Activated naive CD8-positive, alpha-beta T cell treated with anti-CD3 and anti-CD28 coated beads, Interleukin-2, amount 50 U/mL, for 24 hours (primary cell): ENCODE results near the gene MRPL21.
A peak's percentile ranks its signal among the peaks of the same experiment; 100 is the strongest.
"Not testable (repeated sequence)": the region's sequence is repeated elsewhere in the genome, so short reads cannot be mapped to it uniquely, and the experiment has no call there.

Experiments used
- ATAC-seq: fragments of 150-1000 bp; cut with Tn5 transposase; one replicate; pipeline ENCODE4 v1.10.0; 2021
- DNase-seq: peaks from one replicate; pipeline ENCODE4 v3.0.0; 2021
- H3K27ac Mint-ChIP-seq: one replicate; pipeline ENCODE4 v1.8.0; 2021; ENCODE audit warnings: mild to moderate bottlenecking, mixed read lengths
- H3K27me3 Mint-ChIP-seq: one replicate; pipeline ENCODE4 v1.8.0; 2021; ENCODE audit warnings: mixed read lengths
- H3K36me3 Mint-ChIP-seq: one replicate; pipeline ENCODE4 v1.8.0; 2021; ENCODE audit warnings: low read depth, mixed read lengths
- H3K4me1 Mint-ChIP-seq: one replicate; pipeline ENCODE4 v1.8.0; 2021; ENCODE audit warnings: mixed read lengths
- H3K4me3 Mint-ChIP-seq: one replicate; pipeline ENCODE4 v1.8.0; 2021; ENCODE audit warnings: mild to moderate bottlenecking, moderate library complexity, mixed read lengths
- H3K9me3 Mint-ChIP-seq: one replicate; pipeline ENCODE4 v1.8.0; 2021; ENCODE audit warnings: mixed read lengths

Gene MRPL21

GRCh38 chr11:68905421-68906360 lies 2.1 kb upstream of the MRPL21 start:
- peaks cover 35% of the 10 kb centered on the region for H3K4me1 Mint-ChIP-seq
- peaks cover 37% of the 10 kb centered on the region for H3K36me3 Mint-ChIP-seq
- H3K4me3 Mint-ChIP-seq = peak overlapping the region; percentile 94
- H3K27me3 Mint-ChIP-seq = no peaks in the 10 kb centered on the region
- H3K9me3 Mint-ChIP-seq = no peaks in the 10 kb centered on the region
- no peak for ATAC-seq
- DNase-seq = no peak
- H3K27ac Mint-ChIP-seq = no peak overlapping the region

GRCh38 chr11:68904248-68904847 lies 716 bp upstream of the MRPL21 start:
- H3K4me1 Mint-ChIP-seq = peaks cover 35% of the 10 kb centered on the region
- H3K27ac Mint-ChIP-seq = peak overlapping the region; percentile 87
- peak; percentile 4 for ATAC-seq
- H3K9me3 Mint-ChIP-seq = no peaks in the 10 kb centered on the region
- peaks cover 30% of the 10 kb centered on the region for H3K36me3 Mint-ChIP-seq
- peak overlapping the region; percentile 94 for H3K4me3 Mint-ChIP-seq
- H3K27me3 Mint-ChIP-seq = no peaks in the 10 kb centered on the region
- DNase-seq = peak; percentile 26

- Mint-ChIP-seq H3K27me3 (no peaks in the 10 kb centered on the region), H3K36me3 (peaks cover 26% of the 10 kb centered on the region), H3K9me3 (no peaks in the 10 kb centered on the region), H3K4me1 (peaks cover 35% of the 10 kb centered on the region), H3K4me3 (no peak overlapping the region), H3K27ac (no peak overlapping the region)
- ATAC-seq (no peak), DNase-seq (no peak)
Observed at GRCh38 chr11:68900835-68901381, 2.7 kb downstream of the MRPL21 start.

- Mint-ChIP-seq H3K36me3 (peaks cover 26% of the 10 kb centered on the region), H3K27ac (no peak overlapping the region), H3K4me1 (peaks cover 16% of the 10 kb centered on the region), H3K4me3 (no peak overlapping the region), H3K9me3 (no peaks in the 10 kb centered on the region), H3K27me3 (no peaks in the 10 kb centered on the region)
- no peak for ATAC-seq
- DNase-seq = no peak
Observed at GRCh38 chr11:68897441-68897840, 6.2 kb downstream of the MRPL21 start.

- H3K27ac Mint-ChIP-seq = no peak overlapping the region
- no peaks in the 10 kb centered on the region for H3K27me3 Mint-ChIP-seq
- no peaks in the 10 kb centered on the region for H3K9me3 Mint-ChIP-seq
- no peak for DNase-seq
- ATAC-seq = no peak
- H3K4me3 Mint-ChIP-seq = no peak overlapping the region
- H3K36me3 Mint-ChIP-seq = peaks cover 25% of the 10 kb centered on the region
- H3K4me1 Mint-ChIP-seq = peaks cover 6% of the 10 kb centered on the region
Observed at GRCh38 chr11:68896171-68896959, 7.3 kb downstream of the MRPL21 start.

GRCh38 chr11:68893282-68893681 lies 10.3 kb downstream of the MRPL21 start:
- Mint-ChIP-seq H3K27ac (no peak overlapping the region), H3K36me3 (peaks cover 34% of the 10 kb centered on the region), H3K4me3 (no peak overlapping the region), H3K9me3 (no peaks in the 10 kb centered on the region), H3K27me3 (no peaks in the 10 kb centered on the region), H3K4me1 (peaks cover 6% of the 10 kb centered on the region)
- no peak for DNase-seq
- no peak for ATAC-seq

- peaks cover 6% of the 10 kb centered on the region for H3K4me1 Mint-ChIP-seq
- peaks cover 28% of the 10 kb centered on the region for H3K36me3 Mint-ChIP-seq
- H3K27ac Mint-ChIP-seq = no peak overlapping the region
- no peak for ATAC-seq
- H3K4me3 Mint-ChIP-seq = no peak overlapping the region
- H3K9me3 Mint-ChIP-seq = no peaks in the 10 kb centered on the region
- no peak for DNase-seq
- H3K27me3 Mint-ChIP-seq = no peaks in the 10 kb centered on the region
Observed at GRCh38 chr11:68892576-68892975, 11.1 kb downstream of the MRPL21 start.

GRCh38 chr11:68891351-68891948 lies 12.2 kb downstream of the MRPL21 start:
- Mint-ChIP-seq H3K4me1 (peaks cover 6% of the 10 kb centered on the region), H3K4me3 (no peak overlapping the region), H3K27ac (no peak overlapping the region), H3K9me3 (no peaks in the 10 kb centered on the region), H3K27me3 (no peaks in the 10 kb centered on the region), H3K36me3 (peaks cover 25% of the 10 kb centered on the region)
- DNase-seq (no peak), ATAC-seq (no peak)

- H3K36me3 Mint-ChIP-seq = peaks cover 25% of the 10 kb centered on the region
- no peak for DNase-seq
- no peak overlapping the region for H3K27ac Mint-ChIP-seq
- H3K4me1 Mint-ChIP-seq = peaks cover 6% of the 10 kb centered on the region
- no peaks in the 10 kb centered on the region for H3K27me3 Mint-ChIP-seq
- H3K9me3 Mint-ChIP-seq = no peaks in the 10 kb centered on the region
- H3K4me3 Mint-ChIP-seq = no peak overlapping the region
- no peak for ATAC-seq
Observed at GRCh38 chr11:68890490-68891231, 13.0 kb downstream of the MRPL21 start.

GRCh38 chr11:68889948-68890446 lies 13.6 kb downstream of the MRPL21 start:
- Mint-ChIP-seq H3K36me3 (peaks cover 25% of the 10 kb centered on the region), H3K27me3 (no peaks in the 10 kb centered on the region), H3K4me3 (no peak overlapping the region), H3K9me3 (no peaks in the 10 kb centered on the region), H3K27ac (no peak overlapping the region), H3K4me1 (peaks cover 6% of the 10 kb centered on the region)
- ATAC-seq (no peak), DNase-seq (peak; percentile 14)

GRCh38 chr11:68884827-68885226 lies 18.8 kb downstream of the MRPL21 start:
- H3K4me3 Mint-ChIP-seq, H3K27ac Mint-ChIP-seq, H3K4me1 Mint-ChIP-seq, H3K9me3 Mint-ChIP-seq, H3K27me3 Mint-ChIP-seq, DNase-seq, H3K36me3 Mint-ChIP-seq, ATAC-seq: not testable (repeated sequence)

- no peak for DNase-seq
- ATAC-seq = no peak
Observed at GRCh38 chr11:68882391-68882790, 21.2 kb downstream of the MRPL21 start.

GRCh38 chr11:68881320-68881719 lies 22.3 kb downstream of the MRPL21 start:
- no peaks in the 10 kb centered on the region for H3K27me3 Mint-ChIP-seq
- peaks cover 8% of the 10 kb centered on the region for H3K36me3 Mint-ChIP-seq
- H3K9me3 Mint-ChIP-seq = no peaks in the 10 kb centered on the region
- H3K4me1 Mint-ChIP-seq = no peaks in the 10 kb centered on the region
- ATAC-seq (no peak), DNase-seq (no peak)
- H3K27ac Mint-ChIP-seq = no peak overlapping the region
- no peak overlapping the region for H3K4me3 Mint-ChIP-seq

More at GRCh38 chr11:68882391-68882790, 21.2 kb downstream of the MRPL21 start:
- no peaks in the 10 kb centered on the region for H3K27me3 Mint-ChIP-seq
- H3K9me3 Mint-ChIP-seq = no peaks in the 10 kb centered on the region
- H3K27ac Mint-ChIP-seq = no peak overlapping the region
- no peaks in the 10 kb centered on the region for H3K4me1 Mint-ChIP-seq
- H3K36me3 Mint-ChIP-seq = peaks cover 8% of the 10 kb centered on the region
- no peak overlapping the region for H3K4me3 Mint-ChIP-seq
